K562 (cell line): ENCODE results near the gene CEP44. TPM values are rescaled to one million over a fixed set of nuclear protein-coding genes. Genes with fewer than 3 reads are reported as not detected.

ENCODE experiments used
- ATAC-seq: fragments of 200-7000 bp; cut with Tn5 transposase; 3 replicates; pipeline ENCODE4 v1.9.1; 2020; ENCODE audit warnings: moderate library complexity
- BruUV-seq: library from RNA; stranded (reverse); fragments of 400-500 nt; replicated peaks from 2 replicates; lab custom pipeline; 2021; lab: Mats Ljungman, UMichigan
- CTCF ChIA-PET: fragments of 300-600 bp; formaldehyde crosslinking; extraction: SDS; loops from one replicate; lab custom pipeline; 2021; ENCODE audit warnings: low intra/inter-chr PET ratio; lab: Yijun Ruan, JAX
- POLR2A ChIA-PET: fragments of 300-600, 350-650 bp; sonication (Branson Sonifier 250); formaldehyde crosslinking; extraction: SDS; loops from one replicate; lab custom pipeline; 2021; ENCODE audit warnings: antibody characterized with exemption, inconsistent platforms; lab: Yijun Ruan, JAX
- DNase-seq, 4 experiments: peaks; one replicate each; pipeline versions ENCODE4 v3.0.0 to v3.0.0-alpha.2; 2011 to 2018; ENCODE audit warnings: low spot score in 3 of 4, mixed read lengths in 3 of 4; ENCODE audit errors: extremely low read depth in 1 of 4
- FAIRE-seq: peaks from 2 replicates; lab custom pipeline; 2011; peaks lifted over from hg19 to GRCh38; lab: Jason Lieb, UNC
- H2AFZ ChIP-seq: 2 replicates; pipeline ENCODE4 v1.6.0; 2011; ENCODE audit warnings: low read depth, low read length, control low read depth, inconsistent platforms
- H3K27ac ChIP-seq: fragments of 200-600 bp; 3 replicates; pipeline ENCODE4 v1.8.0; 2011; ENCODE audit warnings: low read depth, mild to moderate bottlenecking, control low read depth, inconsistent platforms, low read length, moderate library complexity, mixed read lengths; ENCODE audit errors: extremely low read depth
- H3K27me3 ChIP-seq, 2 experiments: fragments of 300-600 bp in 1 of 2; 2 replicates in 1 of 2; 3 replicates in 1 of 2; pipeline versions ENCODE4 v1.6.0 to v1.8.0; 2011; ENCODE audit warnings: inconsistent platforms in 2 of 2, low read length in 2 of 2, mild to moderate bottlenecking in 1 of 2, mixed read lengths in 1 of 2, moderate library complexity in 1 of 2; ENCODE audit not compliant: control insufficient read depth in 2 of 2, insufficient read depth in 2 of 2
- H3K36me3 ChIP-seq: fragments of 300-600 bp; 3 replicates; pipeline ENCODE4 v1.8.0; 2011; ENCODE audit warnings: mild to moderate bottlenecking, low read length, inconsistent platforms; ENCODE audit not compliant: control insufficient read depth, insufficient read depth
- H3K4me1 ChIP-seq, 2 experiments: fragments of 200-600 bp in 1 of 2; replicated peaks in 1 of 2; 2 replicates in 1 of 2; 3 replicates in 1 of 2; pipeline versions ENCODE4 v1.5.1 to v1.8.0; 2011; ENCODE audit warnings: inconsistent platforms in 2 of 2, low read length in 2 of 2, mild to moderate bottlenecking in 1 of 2, mixed read lengths in 1 of 2, moderate library complexity in 1 of 2; ENCODE audit not compliant: control insufficient read depth in 2 of 2, insufficient read depth in 2 of 2
- H3K4me2 ChIP-seq: 2 replicates; pipeline ENCODE4 v1.6.1; 2011; ENCODE audit warnings: low read length, control low read depth, inconsistent platforms, mixed read lengths; ENCODE audit not compliant: insufficient read depth
- H3K4me3 ChIP-seq: fragments of 200-600 bp; sonication (generic), shearing (Covaris generic); 2 replicates; pipeline ENCODE4 v1.5.1; 2016; ENCODE audit warnings: control low read depth, inconsistent platforms
- H3K79me2 ChIP-seq: fragments of 200-600 bp; 3 replicates; pipeline ENCODE4 v1.8.0; 2011; ENCODE audit warnings: low read length, inconsistent platforms; ENCODE audit not compliant: control insufficient read depth, insufficient read depth
- H3K9ac ChIP-seq, 2 experiments: 2 replicates each; pipeline versions ENCODE4 v1.6.0 to v1.6.1; 2011; ENCODE audit warnings: low read depth in 2 of 2, low read length in 2 of 2, control low read depth in 1 of 2, inconsistent platforms in 1 of 2, mild to moderate bottlenecking in 1 of 2, mixed read lengths in 1 of 2; ENCODE audit not compliant: insufficient read depth in 1 of 2
- H3K9me1 ChIP-seq: one replicate; pipeline ENCODE4 v1.6.0; 2011; ENCODE audit warnings: inconsistent platforms, mild to moderate bottlenecking, low read length, moderate library complexity; ENCODE audit not compliant: control insufficient read depth, insufficient read depth
- H3K9me3 ChIP-seq: replicated peaks from 2 replicates; pipeline ENCODE4 v1.5.1; 2011; ENCODE audit warnings: low read depth, low read length, inconsistent platforms; ENCODE audit not compliant: control insufficient read depth, insufficient read depth
- H4K20me1 ChIP-seq: replicated peaks from 2 replicates; pipeline ENCODE4 v1.6.1; 2011; ENCODE audit warnings: low read length, inconsistent platforms, mixed read lengths; ENCODE audit not compliant: control insufficient read depth, insufficient read depth
- BHLHE40 ChIP-seq: IDR thresholded peaks from 2 replicates; pipeline ENCODE4 v1.6.1; 2011; ENCODE audit warnings: low read length, improper control_type of control experiment
- HDAC1 ChIP-seq, 2 experiments: fragments of 450-650 bp; IDR thresholded peaks; 2 replicates each; pipeline ENCODE4 v1.6.1; 2016 to 2017; ENCODE audit warnings: inconsistent platforms in 1 of 2, mild to moderate bottlenecking in 1 of 2, moderate library complexity in 1 of 2
- KDM1A ChIP-seq, 2 experiments: fragments of 450-650 bp; IDR thresholded peaks; 2 replicates each; pipeline ENCODE4 v1.6.1; 2016; ENCODE audit warnings: mild to moderate bottlenecking in 2 of 2
- KLF1 ChIP-seq: fragments of 450-650 bp; IDR thresholded peaks from 2 replicates; pipeline ENCODE4 v1.6.1; 2016; ENCODE audit warnings: missing genetic modification characterization, missing compliant biosample characterization
- MTF1 ChIP-seq: fragments of 250-450 bp; sonication (Bioruptor Pico); IDR thresholded peaks from 2 replicates; pipeline ENCODE4 v1.9.0; 2021; ENCODE audit warnings: moderate library complexity, mild to moderate bottlenecking, inconsistent platforms, borderline replicate concordance
- POLR2AphosphoS2 ChIP-seq: IDR thresholded peaks from 2 replicates; pipeline ENCODE4 v1.6.1; 2012; ENCODE audit warnings: low read length, improper control_type of control experiment
- RCOR1 ChIP-seq, 2 experiments: IDR thresholded peaks; 2 replicates each; pipeline ENCODE4 v1.6.1; 2012; ENCODE audit warnings: low read depth in 2 of 2, low read length in 2 of 2, borderline replicate concordance in 1 of 2, improper control_type of control experiment in 1 of 2
- ZNF121 ChIP-seq: sonication (generic); formaldehyde crosslinking; conservative IDR thresholded peaks from 2 replicates; pipeline ENCODE4 v1.8.0; 2022; ENCODE audit warnings: missing genetic modification reagents
- WGBS: fragments of 100-300 bp; shearing (Covaris generic); methylation state at CpG from one replicate; pipeline ENCODE4 v1.1.6; 2016; ENCODE audit warnings: low coverage, mixed read lengths; ENCODE audit not compliant: insufficient coverage; ENCODE audit errors: missing lambda C conversion rate; 5-methylcytosine and 5-hydroxymethylcytosine counted together
- in situ Hi-C: fragments of 300-500 bp; cut with MboI; formaldehyde crosslinking; loops from 4 replicates; pipeline ENCODE4 v1.15.0; 2018; ENCODE audit warnings: inconsistent platforms, mixed read lengths
- intact Hi-C: fragments of 100-400 bp; cut with micrococcal nuclease; formaldehyde crosslinking; loops from 2 replicates; pipeline ENCODE4 v1.14.2; 2022
- polyA plus RNA-seq, 8 experiments: library from polyadenylated mRNA; depleted of rRNA in 4 of 8; stranded (reverse) in 5 of 8; unstranded in 3 of 8; fragments of >200 nt; fragmentation: Nextera tagmentation in 2 of 8; fragmentation: Illumina TruSeq in 1 of 8; extraction: Ambion mirVana in 2 of 8; extraction: Trizol in 1 of 8; gene quantifications; 2 replicates each; pipeline versions ENCODE4 v1.2.1 to v1.2.3, GENCODE V29; 2011 to 2014; ENCODE audit warnings: inconsistent platforms in 1 of 8, missing spikeins in 1 of 8
- total RNA-seq, 7 experiments: library from RNA; depleted of rRNA in 6 of 7; stranded (reverse); fragments of >200 nt in 6 of 7; fragmentation: Illumina TruSeq in 2 of 7; extraction: Trizol in 2 of 7; gene quantifications; 2 replicates each; pipeline versions ENCODE4 v1.2.1 to v1.2.3, GENCODE V29; 2011 to 2021; ENCODE audit warnings: low replicate concordance in 1 of 7
- TF ChIP-seq, protein P1 (sequence below): fragments of 250-450 bp; sonication (Bioruptor Pico); IDR thresholded peaks from 2 replicates; pipeline ENCODE4 v1.4.0; 2020
- TF ChIP-seq, protein P2 (sequence below): sonication (generic); IDR thresholded peaks from 2 replicates; pipeline ENCODE4 v1.6.1; 2016
- TF ChIP-seq, protein P3 (sequence below): fragments of 450-650 bp; IDR thresholded peaks from 2 replicates; pipeline ENCODE4 v1.6.1; 2016; ENCODE audit warnings: low read depth, mild to moderate bottlenecking, moderate library complexity
- TF ChIP-seq, protein P4 (sequence below), 2 experiments: IDR thresholded peaks; 2 replicates each; pipeline ENCODE4 v1.6.1; 2011; ENCODE audit warnings: borderline replicate concordance in 1 of 2, control low read depth in 1 of 2, low read depth in 1 of 2, low read length in 1 of 2, mild to moderate bottlenecking in 1 of 2, mixed read lengths in 1 of 2, moderate library complexity in 1 of 2; ENCODE audit not compliant: insufficient read depth in 1 of 2, insufficient read length in 1 of 2, poor library complexity in 1 of 2, severe bottlenecking in 1 of 2; ENCODE audit errors: extremely low read depth in 1 of 2

The CEP44 gene
- total and polyA plus RNA-seq, 9 of the 15 experiments (the other 6 are each of a cell fraction or from before 2014, with no cell fraction given) = 19.6 to 45.0 (median 24.4) TPM

DNA sequence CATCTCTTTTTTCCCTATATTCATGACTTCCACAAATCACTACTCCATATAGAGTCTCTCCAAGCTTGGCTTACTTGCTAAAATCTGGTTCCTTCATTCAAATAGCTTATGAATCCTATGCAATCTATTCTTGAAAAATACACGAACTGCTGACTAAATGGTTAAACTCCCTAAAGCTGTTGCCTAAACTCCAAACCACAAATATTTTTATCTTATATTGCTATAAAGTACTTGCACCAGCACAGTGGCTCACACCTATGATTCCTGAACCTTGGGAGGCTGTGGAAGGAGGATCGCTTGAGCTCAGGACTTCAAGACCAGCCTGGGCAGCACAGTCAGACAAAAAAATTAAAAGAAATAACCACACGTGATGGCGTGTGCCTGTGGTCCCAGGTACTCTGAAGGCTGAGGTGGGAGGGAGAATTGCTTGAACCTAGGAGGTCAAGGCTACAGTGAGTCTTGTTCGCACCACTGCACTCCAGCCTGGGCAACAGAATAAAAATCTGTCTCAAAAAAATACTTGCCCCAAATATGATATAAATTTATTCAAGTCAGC is 2.5 kb upstream of the CEP44 start:
- H3K9me1 ChIP-seq = no peaks in the 10 kb centered on the region
- 4% methylated on average over 5 of the region's 5 CpGs for WGBS
- H3K79me2 ChIP-seq = peaks cover 100% of the 10 kb centered on the region
- H2AFZ ChIP-seq = peak overlapping the region; percentile 49; the same call in 1 of the 2 replicates
- no TSS peak for BruUV-seq
- peaks cover 0 to 3% of the 10 kb centered on the region in 2 experiments; a peak in 2 of 5 replicates for H3K4me1 ChIP-seq
- H3K9me3 ChIP-seq = no peaks in the 10 kb centered on the region; the same call in 1 of the 2 replicates
- FAIRE-seq (no peak), ATAC-seq (peak; percentile 39), DNase-seq (peak in 1 of 4 experiments; percentile 62)
- H4K20me1 ChIP-seq = no peaks in the 10 kb centered on the region
- H3K9ac ChIP-seq = peak overlapping the region; percentile 64 to 99; a peak in 3 of 4 replicates
- intact Hi-C loops (loop anchor here (10.0 kb wide), 1 partner anchor 946 kb away; the partner anchor contains the start of gene HMGB2), in situ Hi-C loops (no loop called here)
- H3K4me2 ChIP-seq = peak overlapping the region; percentile 79
- POLR2A ChIA-PET = no interaction called here
- peak overlapping the region; percentile 24 for H3K4me3 ChIP-seq
- TF ChIP-seq, protein P1, sequence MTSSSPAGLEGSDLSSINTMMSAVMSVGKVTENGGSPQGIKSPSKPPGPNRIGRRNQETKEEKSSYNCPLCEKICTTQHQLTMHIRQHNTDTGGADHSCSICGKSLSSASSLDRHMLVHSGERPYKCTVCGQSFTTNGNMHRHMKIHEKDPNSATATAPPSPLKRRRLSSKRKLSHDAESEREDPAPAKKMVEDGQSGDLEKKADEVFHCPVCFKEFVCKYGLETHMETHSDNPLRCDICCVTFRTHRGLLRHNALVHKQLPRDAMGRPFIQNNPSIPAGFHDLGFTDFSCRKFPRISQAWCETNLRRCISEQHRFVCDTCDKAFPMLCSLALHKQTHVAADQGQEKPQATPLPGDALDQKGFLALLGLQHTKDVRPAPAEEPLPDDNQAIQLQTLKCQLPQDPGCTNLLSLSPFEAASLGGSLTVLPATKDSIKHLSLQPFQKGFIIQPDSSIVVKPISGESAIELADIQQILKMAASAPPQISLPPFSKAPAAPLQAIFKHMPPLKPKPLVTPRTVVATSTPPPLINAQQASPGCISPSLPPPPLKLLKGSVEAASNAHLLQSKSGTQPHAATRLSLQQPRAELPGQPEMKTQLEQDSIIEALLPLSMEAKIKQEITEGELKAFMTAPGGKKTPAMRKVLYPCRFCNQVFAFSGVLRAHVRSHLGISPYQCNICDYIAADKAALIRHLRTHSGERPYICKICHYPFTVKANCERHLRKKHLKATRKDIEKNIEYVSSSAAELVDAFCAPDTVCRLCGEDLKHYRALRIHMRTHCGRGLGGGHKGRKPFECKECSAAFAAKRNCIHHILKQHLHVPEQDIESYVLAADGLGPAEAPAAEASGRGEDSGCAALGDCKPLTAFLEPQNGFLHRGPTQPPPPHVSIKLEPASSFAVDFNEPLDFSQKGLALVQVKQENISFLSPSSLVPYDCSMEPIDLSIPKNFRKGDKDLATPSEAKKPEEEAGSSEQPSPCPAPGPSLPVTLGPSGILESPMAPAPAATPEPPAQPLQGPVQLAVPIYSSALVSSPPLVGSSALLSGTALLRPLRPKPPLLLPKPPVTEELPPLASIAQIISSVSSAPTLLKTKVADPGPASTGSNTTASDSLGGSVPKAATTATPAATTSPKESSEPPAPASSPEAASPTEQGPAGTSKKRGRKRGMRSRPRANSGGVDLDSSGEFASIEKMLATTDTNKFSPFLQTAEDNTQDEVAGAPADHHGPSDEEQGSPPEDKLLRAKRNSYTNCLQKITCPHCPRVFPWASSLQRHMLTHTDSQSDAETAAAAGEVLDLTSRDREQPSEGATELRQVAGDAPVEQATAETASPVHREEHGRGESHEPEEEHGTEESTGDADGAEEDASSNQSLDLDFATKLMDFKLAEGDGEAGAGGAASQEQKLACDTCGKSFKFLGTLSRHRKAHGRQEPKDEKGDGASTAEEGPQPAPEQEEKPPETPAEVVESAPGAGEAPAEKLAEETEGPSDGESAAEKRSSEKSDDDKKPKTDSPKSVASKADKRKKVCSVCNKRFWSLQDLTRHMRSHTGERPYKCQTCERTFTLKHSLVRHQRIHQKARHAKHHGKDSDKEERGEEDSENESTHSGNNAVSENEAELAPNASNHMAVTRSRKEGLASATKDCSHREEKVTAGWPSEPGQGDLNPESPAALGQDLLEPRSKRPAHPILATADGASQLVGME = no peak
- TF ChIP-seq BHLHE40 (peak; percentile 68), POLR2AphosphoS2 (no peak), KDM1A (IDR thresholded peaks at IDR 0.05) (peak; percentile 80 to 85), KLF1 (tag) (no peak), HDAC1 (IDR thresholded peaks at IDR 0.05) (peak in 1 of 2 experiments; percentile 40; a peak in 1 of 4 replicates), RCOR1 (IDR thresholded peaks at IDR 0.05; ENCODE audit: borderline replicate concordance in 1 of 2, low read depth in 2 of 2, low read length in 2 of 2) (peak in 1 of 2 experiments; percentile 46; a peak in 1 of 4 replicates), ZNF121 (CRISPR knock-in tag) (0 out of 2 replicates have a peak, but pooled peaks have one; percentile 10), MTF1 (CRISPR knock-in tag) (no peak)
- TF ChIP-seq, protein P2, sequence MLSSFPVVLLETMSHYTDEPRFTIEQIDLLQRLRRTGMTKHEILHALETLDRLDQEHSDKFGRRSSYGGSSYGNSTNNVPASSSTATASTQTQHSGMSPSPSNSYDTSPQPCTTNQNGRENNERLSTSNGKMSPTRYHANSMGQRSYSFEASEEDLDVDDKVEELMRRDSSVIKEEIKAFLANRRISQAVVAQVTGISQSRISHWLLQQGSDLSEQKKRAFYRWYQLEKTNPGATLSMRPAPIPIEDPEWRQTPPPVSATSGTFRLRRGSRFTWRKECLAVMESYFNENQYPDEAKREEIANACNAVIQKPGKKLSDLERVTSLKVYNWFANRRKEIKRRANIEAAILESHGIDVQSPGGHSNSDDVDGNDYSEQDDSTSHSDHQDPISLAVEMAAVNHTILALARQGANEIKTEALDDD = peak; percentile 19; the same call in 1 of the 2 replicates
- TF ChIP-seq, protein P3, sequence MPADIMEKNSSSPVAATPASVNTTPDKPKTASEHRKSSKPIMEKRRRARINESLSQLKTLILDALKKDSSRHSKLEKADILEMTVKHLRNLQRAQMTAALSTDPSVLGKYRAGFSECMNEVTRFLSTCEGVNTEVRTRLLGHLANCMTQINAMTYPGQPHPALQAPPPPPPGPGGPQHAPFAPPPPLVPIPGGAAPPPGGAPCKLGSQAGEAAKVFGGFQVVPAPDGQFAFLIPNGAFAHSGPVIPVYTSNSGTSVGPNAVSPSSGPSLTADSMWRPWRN = peak; percentile 89
- TF ChIP-seq, protein P4, sequence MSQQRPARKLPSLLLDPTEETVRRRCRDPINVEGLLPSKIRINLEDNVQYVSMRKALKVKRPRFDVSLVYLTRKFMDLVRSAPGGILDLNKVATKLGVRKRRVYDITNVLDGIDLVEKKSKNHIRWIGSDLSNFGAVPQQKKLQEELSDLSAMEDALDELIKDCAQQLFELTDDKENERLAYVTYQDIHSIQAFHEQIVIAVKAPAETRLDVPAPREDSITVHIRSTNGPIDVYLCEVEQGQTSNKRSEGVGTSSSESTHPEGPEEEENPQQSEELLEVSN (IDR thresholded peaks at IDR 0.05; ENCODE audit: borderline replicate concordance in 1 of 2, extremely low read depth in 1 of 2, insufficient read depth in 1 of 2, insufficient read length in 1 of 2, low read depth in 1 of 2, low read length in 1 of 2, poor library complexity in 1 of 2, severe bottlenecking in 1 of 2) = peak in 1 of 2 experiments; percentile 30
- CTCF ChIA-PET = no interaction called here
- peak overlapping the region; percentile 38; the same call in 1 of the 3 replicates for H3K27ac ChIP-seq
- H3K27me3 ChIP-seq = no peaks in the 10 kb centered on the region
- no peaks in the 10 kb centered on the region; the same call in 2 of the 3 replicates for H3K36me3 ChIP-seq
